BLaER1 (cell line): Measurements from ENCODE around the gene CTNNA1.

Experiments used
- H3K27ac ChIP-seq: shearing (Covaris generic); formaldehyde crosslinking; 2 replicates; pipeline ENCODE4 v1.8.1; 2022
- H3K27me3 ChIP-seq: shearing (Covaris generic); formaldehyde crosslinking; 2 replicates; pipeline ENCODE4 v1.8.1; 2022
- H3K36me3 ChIP-seq: shearing (Covaris generic); formaldehyde crosslinking; 2 replicates; pipeline ENCODE4 v1.8.1; 2022
- H3K4me1 ChIP-seq: shearing (Covaris generic); formaldehyde crosslinking; 2 replicates; pipeline ENCODE4 v1.8.1; 2022
- H3K4me2 ChIP-seq: shearing (Covaris generic); formaldehyde crosslinking; 2 replicates; pipeline ENCODE4 v1.8.1; 2022
- H3K4me3 ChIP-seq: shearing (Covaris generic); formaldehyde crosslinking; 2 replicates; pipeline ENCODE4 v1.8.1; 2022
- H3K9ac ChIP-seq: shearing (Covaris generic); formaldehyde crosslinking; 2 replicates; pipeline ENCODE4 v1.8.1; 2022
- H3K9me3 ChIP-seq: shearing (Covaris generic); formaldehyde crosslinking; 2 replicates; pipeline ENCODE4 v1.8.1; 2022
- H4K20me1 ChIP-seq: shearing (Covaris generic); formaldehyde crosslinking; 2 replicates; pipeline ENCODE4 v1.8.1; 2022
- Cebpa-rat ChIP-seq: shearing (Covaris generic); IDR thresholded peaks from 2 replicates; pipeline ENCODE4 v1.8.1; 2022

The CTNNA1 gene

GRCh38 chr5:138937392-138938387 is 184.5 kb downstream of the CTNNA1 start:
- Histone ChIP-seq H3K9me3 (no peaks in the 10 kb centered on the region), H3K9ac (no peak overlapping the region), H3K4me1 (peaks cover 13% of the 10 kb centered on the region), H4K20me1 (no peaks in the 10 kb centered on the region), H3K36me3 (peaks cover 57% of the 10 kb centered on the region), H3K4me3 (no peak overlapping the region), H3K4me2 (no peak overlapping the region), H3K27me3 (no peaks in the 10 kb centered on the region), H3K27ac (0 out of 2 replicates have a peak overlapping the region, but pooled peaks have one; percentile 29)
- TF ChIP-seq Cebpa-rat, result no peak

DNA sequence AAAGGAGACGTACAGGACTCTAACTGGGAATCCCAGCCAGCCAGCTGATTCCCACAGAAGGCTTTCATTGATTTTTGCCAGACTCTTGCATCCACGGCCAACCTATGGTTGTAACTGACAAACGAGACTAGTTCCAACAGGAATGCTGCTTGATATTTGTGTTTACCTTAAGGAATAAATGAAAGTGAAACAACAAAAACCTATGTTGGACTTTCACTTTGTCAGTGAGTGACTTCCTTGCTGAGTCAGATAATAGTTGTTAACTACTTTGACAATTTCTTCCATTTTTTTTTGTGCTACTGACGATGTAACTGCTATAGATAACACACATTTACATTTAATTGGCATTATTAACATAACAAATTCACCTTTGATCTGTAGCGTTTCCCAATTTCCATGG is 185.3 kb downstream of the CTNNA1 start:
- Histone ChIP-seq H3K27me3 (no peaks in the 10 kb centered on the region), H3K9ac (no peak overlapping the region), H3K27ac (no peak overlapping the region), H4K20me1 (0 out of 2 replicates have a peak, but pooled peaks cover under 1% of the 10 kb centered on the region), H3K9me3 (no peaks in the 10 kb centered on the region), H3K36me3 (peaks cover 48% of the 10 kb centered on the region), H3K4me2 (no peak overlapping the region), H3K4me3 (no peak overlapping the region), H3K4me1 (peaks cover 22% of the 10 kb centered on the region)
- TF ChIP-seq Cebpa-rat, result no peak

- Histone ChIP-seq H3K4me3 (no peak overlapping the region), H3K9ac (no peak overlapping the region), H3K27ac (no peak overlapping the region), H3K4me2 (peak overlapping the region; percentile 87; the same call in 1 of the 2 replicates), H3K36me3 (peaks cover 29% of the 10 kb centered on the region; the same call in 1 of the 2 replicates), H3K9me3 (no peaks in the 10 kb centered on the region), H4K20me1 (0 out of 2 replicates have a peak, but pooled peaks cover 10% of the 10 kb centered on the region), H3K4me1 (peaks cover 57% of the 10 kb centered on the region), H3K27me3 (no peaks in the 10 kb centered on the region)
- TF ChIP-seq Cebpa-rat, result no peak
Observed at GRCh38 chr5:138942066-138942465, 188.8 kb downstream of the CTNNA1 start.

DNA sequence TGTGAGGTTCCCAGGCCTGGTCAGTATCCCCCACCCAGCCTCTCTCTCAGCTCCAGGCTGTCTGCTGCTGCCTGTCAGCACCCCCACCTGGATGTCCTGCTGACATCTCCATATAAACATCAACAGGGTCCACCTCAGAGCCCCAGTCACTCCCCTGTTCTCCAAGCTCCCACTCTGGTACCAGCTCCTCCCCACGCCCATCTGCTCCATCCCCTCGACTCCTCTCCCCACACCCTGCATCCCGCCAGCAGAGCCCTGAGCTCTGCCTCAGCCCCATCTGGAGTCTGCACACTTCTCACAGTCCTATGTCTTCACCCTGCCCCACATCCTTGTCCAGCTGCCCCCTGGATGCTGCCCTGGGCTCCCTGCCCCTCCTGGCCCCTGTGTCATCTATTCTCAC is 189.6 kb downstream of the CTNNA1 start:
- Histone ChIP-seq H4K20me1 (0 out of 2 replicates have a peak, but pooled peaks cover 10% of the 10 kb centered on the region), H3K9ac (peak overlapping the region; percentile 67), H3K36me3 (peaks cover 26% of the 10 kb centered on the region; the same call in 1 of the 2 replicates), H3K4me1 (peaks cover 65% of the 10 kb centered on the region), H3K27ac (peak overlapping the region; percentile 81), H3K4me3 (peak overlapping the region; percentile 45; the same call in 1 of the 2 replicates), H3K9me3 (no peaks in the 10 kb centered on the region), H3K4me2 (peak overlapping the region; percentile 87), H3K27me3 (no peaks in the 10 kb centered on the region)
- TF ChIP-seq Cebpa-rat, result no peak

DNA sequence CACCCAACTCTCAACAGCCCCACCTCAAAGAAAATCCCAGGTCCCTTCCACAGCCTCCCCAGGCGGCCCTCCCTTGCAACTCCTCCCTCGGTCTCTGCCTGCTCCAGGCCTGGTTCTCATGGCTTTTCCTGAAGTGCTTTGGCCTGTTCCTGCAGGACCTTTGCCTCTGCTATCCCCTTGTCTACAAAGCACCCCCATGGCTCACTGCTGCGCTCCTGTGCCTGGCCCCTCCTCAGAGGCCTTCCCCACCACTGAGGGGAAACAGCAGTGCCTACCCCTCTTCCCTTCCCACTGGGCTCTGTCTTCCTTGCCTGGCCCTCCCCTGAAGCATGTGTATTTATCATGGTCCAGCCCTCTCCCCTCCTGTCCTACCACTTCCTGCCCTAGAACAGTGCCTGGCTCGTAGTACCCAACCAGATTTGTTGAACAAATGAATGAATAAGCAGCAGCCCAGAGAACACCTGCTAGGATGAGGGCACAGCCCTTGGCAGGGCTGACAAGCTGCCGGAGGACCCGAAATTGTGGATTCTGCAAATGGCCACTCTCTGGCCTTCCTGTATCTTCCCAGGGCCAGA is 190.5 kb downstream of the CTNNA1 start:
- Histone ChIP-seq H4K20me1 (0 out of 2 replicates have a peak, but pooled peaks cover 10% of the 10 kb centered on the region), H3K36me3 (peaks cover 19% of the 10 kb centered on the region; the same call in 1 of the 2 replicates), H3K4me3 (peak overlapping the region; percentile 45), H3K27me3 (no peaks in the 10 kb centered on the region), H3K9ac (peak overlapping the region; percentile 67), H3K27ac (peak overlapping the region; percentile 81), H3K4me2 (peak overlapping the region; percentile 87), H3K9me3 (no peaks in the 10 kb centered on the region), H3K4me1 (peaks cover 73% of the 10 kb centered on the region)
- TF ChIP-seq Cebpa-rat, result no peak

GRCh38 chr5:138944527-138945322 is 191.5 kb downstream of the CTNNA1 start:
- 0 out of 2 replicates have a peak, but pooled peaks cover 10% of the 10 kb centered on the region for H4K20me1 ChIP-seq
- H3K27ac ChIP-seq, result peak overlapping the region; percentile 81
- H3K27me3 ChIP-seq, result no peaks in the 10 kb centered on the region
- H3K36me3 ChIP-seq, result peaks cover 19% of the 10 kb centered on the region; the same call in 1 of the 2 replicates
- H3K4me1 ChIP-seq, result peaks cover 84% of the 10 kb centered on the region
- TF ChIP-seq Cebpa-rat, result no peak
- peak overlapping the region; percentile 87 for H3K4me2 ChIP-seq
- no peaks in the 10 kb centered on the region for H3K9me3 ChIP-seq
- H3K4me3 ChIP-seq, result peak overlapping the region; percentile 45
- H3K9ac ChIP-seq, result peak overlapping the region; percentile 67; the same call in 1 of the 2 replicates

DNA sequence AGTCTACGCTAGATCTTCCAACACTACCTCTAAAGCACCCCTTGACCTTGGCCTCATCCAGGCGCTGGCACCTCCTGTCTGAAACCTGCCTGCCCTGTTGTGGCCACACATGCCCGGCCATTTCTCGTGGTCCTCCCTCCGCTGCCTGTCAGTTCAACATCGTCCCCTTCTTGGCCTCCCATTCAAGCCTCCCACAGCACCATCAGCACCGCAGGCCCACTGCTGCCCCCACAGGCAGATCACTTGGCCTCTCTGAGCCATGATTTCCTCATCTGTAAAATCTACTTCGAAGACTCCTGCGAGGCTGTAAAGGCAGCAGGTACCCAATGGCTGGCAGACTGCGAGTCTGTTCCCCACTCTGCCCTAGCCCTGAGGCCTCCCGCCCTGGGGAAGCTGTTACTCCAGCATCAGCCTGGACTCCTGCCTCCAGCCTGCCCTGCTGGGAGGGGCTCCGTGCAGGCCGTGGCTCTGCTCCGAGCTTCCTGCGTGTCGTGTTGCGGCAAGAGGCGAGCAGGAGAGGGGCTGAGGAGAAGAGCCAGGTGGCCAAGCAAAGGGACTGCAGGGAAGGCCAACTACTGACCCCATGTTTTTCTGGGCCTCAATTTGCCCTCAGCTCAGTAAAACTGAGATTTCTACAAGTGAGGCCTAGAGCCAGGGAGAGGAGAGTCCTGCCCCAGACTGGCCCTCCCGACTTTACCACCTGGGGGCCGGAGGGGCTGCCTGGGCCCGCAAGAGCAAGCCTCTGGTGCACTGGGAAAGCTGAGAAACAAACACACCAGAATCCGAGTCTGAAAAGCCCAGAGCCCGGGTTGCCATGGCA is 192.4 kb downstream of the CTNNA1 start:
- Histone ChIP-seq H3K27ac (peak overlapping the region; percentile 81), H3K4me3 (no peak overlapping the region), H3K9ac (0 out of 2 replicates have a peak overlapping the region, but pooled peaks have one; percentile 67), H3K27me3 (no peaks in the 10 kb centered on the region), H4K20me1 (0 out of 2 replicates have a peak, but pooled peaks cover 10% of the 10 kb centered on the region), H3K36me3 (peaks cover 19% of the 10 kb centered on the region; the same call in 1 of the 2 replicates), H3K4me2 (peak overlapping the region; percentile 87), H3K4me1 (peaks cover 93% of the 10 kb centered on the region), H3K9me3 (no peaks in the 10 kb centered on the region)
- no peak for TF ChIP-seq Cebpa-rat

- no peaks in the 10 kb centered on the region for H3K27me3 ChIP-seq
- H3K36me3 ChIP-seq, result peaks cover 19% of the 10 kb centered on the region; the same call in 1 of the 2 replicates
- H3K27ac ChIP-seq, result peak overlapping the region; percentile 81
- H3K4me1 ChIP-seq, result peaks cover 99% of the 10 kb centered on the region
- H3K9me3 ChIP-seq, result no peaks in the 10 kb centered on the region
- TF ChIP-seq Cebpa-rat, result no peak
- no peak overlapping the region for H3K4me3 ChIP-seq
- 0 out of 2 replicates have a peak, but pooled peaks cover 10% of the 10 kb centered on the region for H4K20me1 ChIP-seq
- H3K9ac ChIP-seq, result no peak overlapping the region
- no peak overlapping the region; the same call in 1 of the 2 replicates for H3K4me2 ChIP-seq
Observed at GRCh38 chr5:138946241-138946623, 193.0 kb downstream of the CTNNA1 start.
